Stimulated activated memory B cell treated with anti-CD40 and anti-IgM and Interleukin-4, amounts not matched to agents 10 μg/mL and 1 μg/mL and 100 μg/mL, for 72 hours (primary cell): ENCODE data around the gene ABCB8.

ENCODE experiments used
- ATAC-seq: fragments of 150-1000 bp; cut with Tn5 transposase; 2 replicates; pipeline ENCODE4 v1.10.0; 2021
- H3K27ac Mint-ChIP-seq: one replicate; pipeline ENCODE4 v1.8.0; 2022; ENCODE audit warnings: mild to moderate bottlenecking, mixed read lengths
- H3K27me3 Mint-ChIP-seq: one replicate; pipeline ENCODE4 v1.8.0; 2022; ENCODE audit warnings: mixed read lengths
- H3K36me3 Mint-ChIP-seq: one replicate; pipeline ENCODE4 v1.8.0; 2022; ENCODE audit warnings: mixed read lengths
- H3K4me1 Mint-ChIP-seq: one replicate; pipeline ENCODE4 v1.8.0; 2022; ENCODE audit warnings: mixed read lengths
- H3K4me3 Mint-ChIP-seq: one replicate; pipeline ENCODE4 v1.8.0; 2022; ENCODE audit warnings: mild to moderate bottlenecking, moderate library complexity, mixed read lengths
- H3K9me3 Mint-ChIP-seq: one replicate; pipeline ENCODE4 v1.8.0; 2022; ENCODE audit warnings: mixed read lengths

ABCB8 gene

DNA sequence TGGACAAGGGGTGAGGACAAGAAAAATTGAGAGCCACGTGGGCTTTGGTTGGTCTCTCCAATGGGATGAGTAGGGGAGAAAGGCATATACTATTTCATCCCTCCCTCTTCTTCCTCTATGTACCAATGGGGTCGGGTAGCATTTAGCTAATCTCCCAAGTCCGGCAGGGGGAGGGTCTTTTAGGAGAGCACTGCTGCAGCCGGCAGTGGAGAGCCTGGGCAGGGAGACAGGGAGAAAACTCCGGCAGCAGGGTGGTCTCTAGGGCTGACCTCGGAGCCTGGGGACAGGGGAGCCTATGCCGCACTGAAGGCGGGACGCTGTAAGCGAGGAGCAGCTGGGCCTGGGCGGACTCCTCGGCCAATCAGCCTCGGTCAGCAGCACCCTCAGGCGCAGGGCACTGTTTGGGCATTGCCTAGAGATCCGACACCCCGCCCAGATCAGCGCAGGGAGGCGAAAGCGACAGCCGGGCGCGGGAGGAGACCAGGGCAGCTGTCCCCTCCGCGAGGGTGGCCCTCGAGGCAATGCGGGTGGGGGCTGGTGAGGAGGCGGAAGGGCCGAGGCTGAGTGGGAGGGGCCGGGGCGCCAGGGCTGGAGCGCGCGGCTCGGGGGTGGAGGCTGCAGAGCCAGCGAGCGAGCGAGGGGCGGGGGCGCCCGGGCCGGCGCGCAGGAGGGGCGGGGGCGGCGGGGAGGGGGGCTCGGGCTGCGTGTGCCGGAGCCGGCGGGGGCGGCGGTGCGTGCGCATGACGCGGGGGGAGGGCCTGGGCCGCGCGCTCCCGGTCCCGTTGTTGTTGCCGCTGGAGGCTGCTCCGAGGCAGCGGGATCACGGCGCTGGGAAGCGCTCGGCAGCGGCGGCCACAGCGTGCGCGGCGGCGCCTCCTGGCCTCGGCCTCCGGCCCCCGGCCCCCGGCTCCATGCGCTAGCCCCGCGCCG lies 57.7 kb downstream of the ABCB8 start, which contains the start of gene AGAP3:
Gene AGAP3, plus strand, starts transcription at position 785 of the 930 bp plus-strand sequence. CDS start 267 bp downstream, outside the sequence.
- Mint-ChIP-seq H3K27me3 (no peaks in the 10 kb centered on the region), H3K27ac (peak within 1 kb of the TSS; percentile 94), H3K9me3 (no peaks in the 10 kb centered on the region), H3K4me3 (peak within 1 kb of the TSS; percentile 92), H3K36me3 (no peaks in the 10 kb centered on the region), H3K4me1 (peaks cover 58% of the 10 kb centered on the region)
- ATAC-seq = peak; percentile 58

DNA sequence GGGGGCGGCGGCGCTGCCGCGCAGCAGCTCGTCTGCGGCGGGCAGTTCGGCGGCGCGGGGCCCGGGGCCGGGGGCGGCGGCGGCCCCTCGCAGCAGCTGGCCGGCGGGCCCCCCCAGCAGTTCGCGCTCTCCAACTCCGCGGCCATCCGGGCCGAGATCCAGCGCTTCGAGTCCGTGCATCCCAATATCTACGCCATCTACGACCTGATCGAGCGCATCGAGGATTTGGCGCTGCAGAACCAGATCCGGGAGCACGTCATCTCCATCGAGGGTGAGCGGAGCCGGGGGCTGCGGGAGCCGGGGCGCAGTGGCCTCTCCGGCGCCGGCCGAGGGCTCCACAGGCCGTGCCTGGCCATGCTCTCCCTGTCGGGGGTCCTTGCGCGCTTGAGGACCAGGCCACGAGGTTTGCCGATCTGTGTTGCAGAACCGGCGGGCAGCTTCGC lies 58.6 kb downstream of the ABCB8 start:
- Mint-ChIP-seq H3K27me3 (no peaks in the 10 kb centered on the region), H3K36me3 (no peaks in the 10 kb centered on the region), H3K4me1 (peaks cover 61% of the 10 kb centered on the region), H3K27ac (peak overlapping the region; percentile 49), H3K4me3 (peak overlapping the region; percentile 87), H3K9me3 (no peaks in the 10 kb centered on the region)
- no peak for ATAC-seq

DNA sequence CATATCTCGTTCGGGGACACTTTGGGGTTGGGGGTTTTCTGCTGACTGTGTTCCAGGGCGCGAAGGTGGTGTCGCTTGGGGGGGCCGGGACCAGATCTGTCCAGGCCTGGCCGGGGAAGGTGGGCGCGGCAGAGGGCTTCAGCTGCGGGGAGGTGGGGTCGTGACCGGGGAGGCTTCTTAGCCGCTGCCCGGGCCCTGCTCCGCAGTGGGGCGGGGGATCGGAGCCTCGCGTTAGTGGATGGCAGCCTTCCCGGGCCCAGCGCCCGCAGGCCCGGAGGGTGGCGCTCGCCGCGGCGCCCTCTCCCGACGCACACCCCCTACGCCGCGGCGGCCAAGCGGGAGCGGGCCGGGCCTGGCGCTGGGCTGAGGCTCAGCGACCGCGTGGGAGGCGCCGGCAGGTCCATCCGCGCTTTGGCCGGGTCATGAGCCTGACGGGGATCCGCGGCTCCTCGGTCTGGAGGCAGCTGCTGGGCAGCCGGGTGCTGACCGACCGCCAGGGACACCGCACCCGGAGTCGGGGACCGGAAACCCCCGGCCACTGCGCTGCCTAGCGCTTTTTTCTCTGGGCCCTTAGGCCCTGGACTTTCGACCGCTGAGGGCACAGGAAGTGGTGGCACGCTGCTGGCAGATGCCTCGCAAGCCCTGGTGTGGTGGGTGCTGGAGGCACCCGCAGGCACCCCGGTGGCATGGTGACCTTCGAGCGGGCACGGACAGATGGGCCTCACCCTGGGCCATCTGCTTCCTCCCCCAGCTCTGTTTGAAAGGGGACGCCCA lies 59.2 kb downstream of the ABCB8 start:
- ATAC-seq = peak; percentile 29
- Mint-ChIP-seq H3K27ac (peak overlapping the region; percentile 49), H3K36me3 (no peaks in the 10 kb centered on the region), H3K27me3 (no peaks in the 10 kb centered on the region), H3K4me3 (peak overlapping the region; percentile 87), H3K4me1 (peaks cover 55% of the 10 kb centered on the region), H3K9me3 (no peaks in the 10 kb centered on the region)

DNA sequence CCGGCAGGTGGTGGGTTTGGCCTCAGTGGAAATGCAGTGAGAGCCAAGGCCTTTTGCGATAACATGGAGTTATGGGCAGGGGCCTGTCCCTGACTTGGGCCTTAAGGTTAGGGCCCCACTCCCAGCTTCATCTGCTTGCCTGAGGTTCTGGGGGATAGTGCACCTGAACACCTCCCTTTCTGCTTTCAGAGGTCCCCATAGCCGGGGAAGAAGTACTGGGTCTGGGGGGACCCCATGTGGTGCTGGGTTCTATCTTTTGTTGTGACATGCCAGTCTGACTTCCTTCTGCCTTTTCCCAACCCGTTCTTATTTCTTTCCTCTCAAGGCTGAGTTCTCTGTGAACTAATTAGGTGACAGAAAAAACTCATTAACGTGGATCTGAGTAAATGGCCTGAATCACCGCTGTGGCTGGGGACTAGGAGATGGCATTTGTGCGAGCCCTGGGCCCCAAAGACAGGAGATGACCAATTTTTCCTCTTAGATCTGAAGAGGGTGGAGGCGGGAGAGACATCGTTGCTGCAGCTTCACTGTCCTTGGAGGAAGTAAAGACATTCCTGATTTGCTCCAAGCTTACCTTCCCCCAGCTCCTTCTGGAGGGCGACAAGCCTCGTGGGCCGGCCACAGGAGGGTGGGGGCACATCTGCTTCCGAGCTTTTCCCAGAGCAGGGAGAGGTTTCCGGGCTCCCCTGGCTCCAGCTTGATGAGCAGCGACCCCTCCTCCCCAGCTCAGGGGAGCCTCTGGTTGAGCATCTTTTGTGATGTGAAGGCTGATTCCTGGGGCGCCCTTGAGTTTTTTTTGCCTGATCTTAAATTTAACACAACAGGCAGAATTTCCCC lies 60.0 kb downstream of the ABCB8 start:
- ATAC-seq = no peak
- Mint-ChIP-seq H3K27ac (peak overlapping the region; percentile 15), H3K36me3 (no peaks in the 10 kb centered on the region), H3K27me3 (no peaks in the 10 kb centered on the region), H3K4me3 (peak overlapping the region; percentile 87), H3K4me1 (peaks cover 48% of the 10 kb centered on the region), H3K9me3 (no peaks in the 10 kb centered on the region)

DNA sequence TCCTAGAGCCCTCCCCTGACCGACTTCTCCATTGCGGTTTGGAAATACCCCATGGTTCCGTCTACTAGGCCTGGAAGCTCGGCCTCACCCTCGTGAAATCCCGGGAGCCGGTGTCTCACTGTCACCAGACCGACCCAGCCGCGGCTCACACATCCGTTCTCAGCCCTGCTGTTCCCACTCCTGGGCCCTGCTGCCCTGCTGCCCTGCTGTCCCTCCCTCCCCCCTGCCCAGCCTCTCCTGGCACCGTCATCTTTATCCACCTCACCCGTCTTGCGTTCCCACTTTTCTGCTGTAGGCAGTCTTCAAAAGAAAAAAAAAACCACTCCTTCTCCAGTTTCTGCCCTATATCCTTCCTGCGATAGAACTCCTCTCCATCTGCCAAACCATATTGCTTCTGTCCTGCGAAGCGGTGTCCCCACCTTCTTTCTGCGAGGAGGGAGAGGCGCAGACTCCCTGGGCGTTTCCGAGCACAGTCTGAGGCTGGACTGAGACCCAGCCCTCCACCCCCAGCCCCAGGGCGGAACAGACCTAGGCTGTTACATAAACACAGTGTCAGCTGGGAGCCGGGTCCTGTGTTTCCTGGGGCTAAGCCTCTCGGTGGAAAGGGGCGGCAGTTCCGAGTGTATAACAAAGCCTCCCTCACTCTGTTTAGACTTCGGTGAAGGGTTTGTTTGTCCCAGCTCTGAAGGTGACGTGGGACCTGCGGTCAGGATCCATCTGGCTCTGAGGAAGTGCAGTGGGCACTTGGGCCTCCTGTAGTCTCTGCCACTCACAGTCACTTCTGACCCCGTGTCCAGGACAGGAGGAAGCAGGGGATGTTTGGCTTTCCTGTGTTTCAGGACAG lies 60.8 kb downstream of the ABCB8 start:
- no peak for ATAC-seq
- peaks cover 48% of the 10 kb centered on the region for H3K4me1 Mint-ChIP-seq
- H3K36me3 Mint-ChIP-seq = no peaks in the 10 kb centered on the region
- H3K27ac Mint-ChIP-seq = peak overlapping the region; percentile 15
- peak overlapping the region; percentile 36 for H3K4me3 Mint-ChIP-seq
- H3K27me3 Mint-ChIP-seq = no peaks in the 10 kb centered on the region
- H3K9me3 Mint-ChIP-seq = no peaks in the 10 kb centered on the region

DNA sequence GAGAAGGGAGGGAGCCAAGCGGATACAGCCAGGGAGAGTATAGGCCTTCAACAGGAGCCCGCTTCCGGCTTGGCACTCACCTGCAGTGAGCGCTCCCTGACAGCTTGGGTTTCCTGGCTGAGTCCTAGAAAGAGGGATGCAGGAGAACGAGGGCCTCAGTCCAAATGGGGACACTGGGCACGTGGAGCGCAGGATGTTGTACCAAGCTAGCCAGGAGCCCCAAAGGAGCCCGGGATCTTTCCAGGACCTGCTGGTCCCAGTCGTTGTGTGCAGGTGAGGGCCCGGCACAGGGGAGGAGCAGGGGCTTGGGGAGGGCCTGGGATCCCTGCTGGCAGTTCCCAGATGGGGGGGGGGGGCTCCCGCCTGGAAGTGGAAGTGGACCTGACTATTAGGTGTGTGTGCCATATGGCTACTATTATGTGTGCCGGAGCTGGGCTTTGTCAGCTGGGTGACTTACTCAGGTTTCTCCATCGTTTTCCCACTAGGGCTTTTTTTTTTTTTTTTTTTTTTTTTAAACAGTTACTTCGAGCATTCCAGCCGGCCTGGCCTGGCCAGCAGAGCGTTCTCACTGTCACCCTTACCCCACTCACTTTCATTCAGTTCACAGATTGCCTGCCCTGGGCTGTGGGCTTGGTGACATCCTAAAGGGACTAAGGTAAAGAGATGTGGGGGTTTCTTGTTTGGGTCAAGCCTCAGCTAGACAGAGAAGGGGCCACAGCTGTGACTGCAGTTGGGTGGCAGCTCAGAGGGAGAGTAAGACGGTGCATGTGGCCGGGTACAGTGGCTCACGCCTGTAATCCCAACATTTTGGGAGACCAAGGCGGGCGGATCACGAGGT lies 61.9 kb downstream of the ABCB8 start:
- no peaks in the 10 kb centered on the region for H3K9me3 Mint-ChIP-seq
- H3K27me3 Mint-ChIP-seq = no peaks in the 10 kb centered on the region
- H3K36me3 Mint-ChIP-seq = no peaks in the 10 kb centered on the region
- ATAC-seq = no peak
- H3K4me3 Mint-ChIP-seq = no peak overlapping the region
- H3K4me1 Mint-ChIP-seq = peaks cover 47% of the 10 kb centered on the region
- H3K27ac Mint-ChIP-seq = no peak overlapping the region

DNA sequence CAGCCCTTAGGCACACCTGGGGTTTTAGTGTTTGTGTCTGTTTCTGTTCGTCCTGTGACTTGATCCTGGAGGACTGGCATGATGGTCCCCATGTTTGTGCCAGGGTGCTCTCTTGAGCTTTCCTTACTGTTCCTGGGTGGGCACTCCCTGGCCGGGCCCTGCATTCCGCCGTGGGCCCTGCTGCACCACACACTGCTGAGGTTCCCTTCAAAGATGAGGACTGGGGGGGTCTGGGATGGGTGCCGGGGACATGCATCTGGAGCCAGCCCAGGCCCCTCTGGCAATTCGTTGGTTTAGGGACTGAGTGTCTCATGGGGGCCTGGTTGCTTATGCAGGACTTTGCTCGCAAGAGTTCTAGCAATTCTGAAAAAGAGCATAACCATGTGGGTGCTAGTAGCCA lies 62.8 kb downstream of the ABCB8 start:
- no peaks in the 10 kb centered on the region for H3K36me3 Mint-ChIP-seq
- no peak for ATAC-seq
- H3K27me3 Mint-ChIP-seq = no peaks in the 10 kb centered on the region
- no peak overlapping the region for H3K4me3 Mint-ChIP-seq
- H3K4me1 Mint-ChIP-seq = peaks cover 38% of the 10 kb centered on the region
- H3K27ac Mint-ChIP-seq = no peak overlapping the region
- H3K9me3 Mint-ChIP-seq = no peaks in the 10 kb centered on the region

DNA sequence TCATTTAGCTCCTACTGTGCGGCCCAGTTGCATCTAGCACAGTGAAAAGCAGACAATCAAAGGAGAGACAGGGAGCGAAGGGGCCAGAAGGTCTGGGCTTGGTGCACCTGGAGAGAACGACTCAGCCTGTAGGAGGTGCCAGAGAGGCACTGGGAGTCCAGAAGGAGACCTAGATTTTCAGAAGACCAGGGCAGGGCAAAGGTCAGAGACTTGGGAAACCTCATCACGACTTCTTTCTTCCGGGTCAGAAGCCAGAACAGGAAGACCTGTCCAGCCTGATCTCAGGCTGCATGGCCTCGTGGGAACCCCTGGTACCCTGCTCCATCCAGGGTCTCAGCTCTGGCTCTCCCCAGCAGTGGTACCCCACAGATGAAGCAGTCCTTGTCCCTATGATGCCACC lies 63.2 kb downstream of the ABCB8 start:
- Mint-ChIP-seq H3K4me3 (no peak overlapping the region), H3K27ac (no peak overlapping the region), H3K36me3 (no peaks in the 10 kb centered on the region), H3K4me1 (peaks cover 37% of the 10 kb centered on the region), H3K9me3 (no peaks in the 10 kb centered on the region), H3K27me3 (no peaks in the 10 kb centered on the region)
- no peak for ATAC-seq

DNA sequence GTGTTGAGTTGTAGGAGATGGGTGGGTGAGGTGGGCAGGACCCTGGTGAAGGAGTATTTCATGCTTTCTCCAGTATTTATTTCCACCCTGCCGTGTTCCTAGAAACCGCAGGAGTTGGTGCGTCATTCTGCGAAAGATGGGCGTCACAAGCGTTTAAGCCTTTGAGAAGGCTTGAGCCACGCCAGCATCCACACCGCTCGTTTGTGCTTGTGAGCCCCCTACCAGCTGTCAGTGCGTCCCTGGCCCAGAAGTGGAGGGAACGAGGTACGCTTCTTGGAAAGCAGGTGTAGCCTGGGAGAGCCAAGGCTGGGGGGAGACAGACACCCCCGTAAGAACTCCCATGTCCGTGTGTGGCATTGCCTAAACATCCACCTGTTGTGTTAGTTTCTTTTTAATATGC lies 63.7 kb downstream of the ABCB8 start:
- Mint-ChIP-seq H3K4me3 (no peak overlapping the region), H3K27me3 (no peaks in the 10 kb centered on the region), H3K4me1 (peaks cover 37% of the 10 kb centered on the region)

DNA sequence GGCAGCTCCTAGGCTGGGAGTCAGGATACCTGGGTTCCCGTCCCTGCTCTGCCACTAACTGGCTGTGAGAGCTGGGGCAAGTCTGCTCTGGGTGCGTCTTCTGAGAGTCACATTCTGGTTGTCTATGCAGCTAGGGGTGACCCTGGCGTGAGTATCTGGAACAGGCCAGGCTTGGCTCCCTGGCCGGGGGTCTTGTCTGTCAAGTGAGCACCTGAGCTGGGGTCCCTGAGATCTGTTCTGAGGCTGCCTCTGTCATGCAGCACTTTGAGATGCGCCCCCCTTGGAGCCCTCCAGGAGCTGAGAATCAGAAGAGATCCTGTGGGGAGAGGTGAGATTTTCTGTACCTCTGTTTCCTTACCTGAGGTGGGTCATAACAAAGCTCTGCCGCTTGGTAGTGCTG lies 65.5 kb downstream of the ABCB8 start:
- Mint-ChIP-seq H3K4me1 (peaks cover 27% of the 10 kb centered on the region), H3K36me3 (no peaks in the 10 kb centered on the region), H3K27ac (no peak overlapping the region), H3K4me3 (no peak overlapping the region), H3K27me3 (no peaks in the 10 kb centered on the region), H3K9me3 (no peaks in the 10 kb centered on the region)
- no peak for ATAC-seq

More for the DNA sequence above, 63.7 kb downstream of the ABCB8 start:
- no peak for ATAC-seq
- Mint-ChIP-seq H3K27ac (no peak overlapping the region), H3K36me3 (no peaks in the 10 kb centered on the region), H3K9me3 (no peaks in the 10 kb centered on the region)

DNA sequence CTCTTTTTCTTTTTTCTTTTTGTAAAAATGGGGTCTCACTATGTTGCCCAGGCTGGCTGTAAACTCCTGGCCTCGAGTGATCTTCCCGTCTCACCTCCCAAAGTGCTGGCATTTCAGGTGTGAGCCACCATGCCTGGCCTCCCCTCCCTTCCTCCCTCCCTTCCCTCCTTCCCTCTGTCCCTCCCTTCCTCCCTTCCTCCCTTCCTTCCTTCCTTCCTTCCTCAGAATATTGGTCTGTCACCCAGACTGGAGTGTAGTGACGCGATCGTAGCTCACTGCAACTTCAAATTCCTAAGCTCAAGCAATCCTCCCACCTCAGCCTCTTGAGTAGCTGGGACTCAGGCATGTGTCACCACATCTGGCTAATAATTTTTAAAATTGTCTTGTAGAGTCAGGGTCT lies 66.4 kb downstream of the ABCB8 start:
- Mint-ChIP-seq H3K36me3 (no peaks in the 10 kb centered on the region), H3K27me3 (no peaks in the 10 kb centered on the region), H3K9me3 (no peaks in the 10 kb centered on the region), H3K4me3 (no peak overlapping the region), H3K4me1 (peaks cover 18% of the 10 kb centered on the region), H3K27ac (no peak overlapping the region)
- ATAC-seq = no peak

DNA sequence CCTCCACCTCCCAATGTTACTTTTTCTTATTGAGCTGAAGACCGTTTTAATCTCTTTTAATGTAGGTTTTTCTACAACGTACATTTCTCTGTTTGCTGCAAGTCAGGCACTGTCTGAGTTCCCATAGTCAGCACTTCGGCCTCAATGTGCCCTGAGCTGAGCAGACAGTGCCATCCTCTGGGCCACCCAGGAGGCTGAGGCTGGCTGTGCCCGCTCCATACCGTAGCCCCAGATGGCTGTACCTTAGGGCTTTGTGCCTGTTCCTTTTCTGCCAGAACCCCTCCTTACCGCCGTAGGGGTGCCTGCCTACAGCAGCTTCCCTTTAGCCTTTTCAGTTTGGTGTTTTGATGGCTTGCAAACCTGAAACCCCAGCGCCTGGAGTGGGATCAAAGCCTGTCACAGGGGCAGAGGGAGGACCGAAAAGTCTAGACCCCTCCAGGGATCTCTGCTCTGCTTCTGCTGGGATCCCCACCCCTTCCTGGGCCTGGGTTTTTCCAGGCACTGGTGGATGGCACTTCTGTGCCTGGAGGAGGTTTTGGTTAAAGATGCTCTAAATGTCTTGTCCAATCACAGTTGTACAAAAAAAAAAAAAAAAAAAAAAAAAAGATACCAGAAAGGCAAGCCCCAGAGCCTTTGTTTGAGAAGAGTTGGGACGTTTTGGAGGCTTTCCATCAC lies 67.0 kb downstream of the ABCB8 start:
- H3K4me1 Mint-ChIP-seq = peaks cover 14% of the 10 kb centered on the region
- no peaks in the 10 kb centered on the region for H3K36me3 Mint-ChIP-seq
- no peak for ATAC-seq
- no peaks in the 10 kb centered on the region for H3K9me3 Mint-ChIP-seq
- H3K4me3 Mint-ChIP-seq = no peak overlapping the region
- H3K27me3 Mint-ChIP-seq = no peaks in the 10 kb centered on the region
- no peak overlapping the region for H3K27ac Mint-ChIP-seq

DNA sequence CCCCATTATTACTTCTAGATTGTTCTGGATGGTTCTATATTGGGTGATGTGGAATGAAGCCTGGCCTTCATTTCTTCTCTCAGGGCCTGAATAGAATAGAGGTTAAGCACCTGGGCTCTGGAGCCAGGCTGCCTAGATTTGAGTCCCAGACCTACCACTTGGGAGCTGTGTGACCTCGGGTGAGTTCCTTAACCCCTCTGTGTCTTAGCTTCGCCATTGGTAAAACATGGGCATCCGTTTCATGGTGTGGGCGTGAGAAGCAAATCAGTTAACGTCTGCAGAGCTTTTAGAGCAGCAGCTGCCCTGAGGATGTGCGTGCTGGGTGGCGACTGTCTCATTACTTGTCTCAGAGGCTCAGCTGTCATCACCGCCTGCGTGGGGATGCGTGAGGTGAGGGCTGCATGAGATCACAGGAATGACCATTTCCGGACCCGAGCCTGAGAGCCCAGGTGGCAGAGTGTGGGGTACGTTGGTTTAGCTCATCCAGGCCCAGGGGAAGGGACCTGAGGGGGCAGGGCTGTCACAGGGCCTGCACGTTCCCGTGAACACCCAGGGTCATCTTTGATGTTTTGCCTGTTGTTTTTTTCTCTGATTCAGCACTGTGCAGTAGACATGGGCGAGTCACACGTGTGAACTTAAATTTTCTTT lies 67.7 kb downstream of the ABCB8 start:
- H3K9me3 Mint-ChIP-seq = no peaks in the 10 kb centered on the region
- H3K36me3 Mint-ChIP-seq = no peaks in the 10 kb centered on the region
- peaks cover 14% of the 10 kb centered on the region for H3K4me1 Mint-ChIP-seq
- no peak overlapping the region for H3K4me3 Mint-ChIP-seq
- no peak overlapping the region for H3K27ac Mint-ChIP-seq
- no peak for ATAC-seq
- H3K27me3 Mint-ChIP-seq = no peaks in the 10 kb centered on the region
